Muscle of back (tissue), 13 donors: ENCODE results near the gene CXorf49. TPM values are rescaled to one million over a fixed set of nuclear protein-coding genes. Genes with fewer than 3 reads are reported as not detected.
"Not testable (repeated sequence)": the region's sequence is repeated elsewhere in the genome, so short reads cannot be mapped to it uniquely, and the experiment has no call there.

Experiments used
- DNase-seq, 3 donors: peaks; one replicate each; pipeline versions ENCODE4 v3.0.0 to v3.0.0-alpha.2; 2013
- long read RNA-seq, 9 donors: transcript quantifications; one replicate each; lab custom pipeline, GENCODE V29; 2026
- polyA plus RNA-seq, 10 donors: library from polyadenylated mRNA; unstranded; fragments of 120-200 nt; gene quantifications; one replicate each; pipeline ENCODE4 v1.2.1, GENCODE V29; 2013; ENCODE audit not compliant: insufficient read length in 10 of 10

CXorf49 gene
- under 1 TPM in 1 of 10 donors, not detected in 9; 0.19 TPM for polyA plus RNA-seq
- long read RNA-seq, donor 1 = 0 reads
- long read RNA-seq, donor 2 = 0 reads
- long read RNA-seq, donor 3 = 0 reads
- long read RNA-seq, donor 4 = 0 reads
- long read RNA-seq, donor 5 = 0 reads
- long read RNA-seq, donor 6 = 0 reads
- long read RNA-seq, donor 7 = 0 reads
- long read RNA-seq, donor 8 = 0 reads
- long read RNA-seq, donor 9 = 0 reads

GRCh38 chrX:71718185-71718584, at the start of gene CXorf49:
Gene CXorf49, minus strand, starts transcription at chrX:71718285. Its CDS starts 134 bp downstream, at chrX:71718151.
- not testable (repeated sequence) for DNase-seq

GRCh38 chrX:71767134-71767533, 49.0 kb upstream of the CXorf49 start:
- not testable (repeated sequence) for DNase-seq

- not testable (repeated sequence) for DNase-seq
These were observed 47.5 kb upstream of the CXorf49 start for GRCh38 chrX:71765613-71766012.

GRCh38 chrX:71764832-71765231, 46.7 kb upstream of the CXorf49 start:
- not testable (repeated sequence) for DNase-seq

GRCh38 chrX:71763049-71763448, 45.0 kb upstream of the CXorf49 start, which contains the start of gene CXorf49B:
Gene CXorf49B, plus strand, starts transcription at chrX:71763349. Its CDS starts 75 bp downstream, at chrX:71763424.
- DNase-seq = not testable (repeated sequence)

- not testable (repeated sequence) for DNase-seq
These were observed 42.7 kb upstream of the CXorf49 start for GRCh38 chrX:71760688-71761281.

- not testable (repeated sequence) for DNase-seq
These were observed 2.3 kb upstream of the CXorf49 start for GRCh38 chrX:71720289-71720886.

GRCh38 chrX:71719195-71719594, 1.1 kb upstream of the CXorf49 start:
- DNase-seq = not testable (repeated sequence)

- DNase-seq = not testable (repeated sequence)
These were observed 1.8 kb downstream of the CXorf49 start for GRCh38 chrX:71716323-71716722.

- DNase-seq = not testable (repeated sequence)
These were observed 2.5 kb downstream of the CXorf49 start for GRCh38 chrX:71715551-71715950.

GRCh38 chrX:71714064-71714463, 4.0 kb downstream of the CXorf49 start:
- not testable (repeated sequence) for DNase-seq

- DNase-seq = not testable (repeated sequence)
These were observed 15.2 kb downstream of the CXorf49 start for GRCh38 chrX:71702853-71703252.

GRCh38 chrX:71699023-71699344, 19.1 kb downstream of the CXorf49 start:
- DNase-seq = not testable (repeated sequence)

- not testable (repeated sequence) for DNase-seq
These were observed 19.6 kb downstream of the CXorf49 start for GRCh38 chrX:71698299-71699022.

GRCh38 chrX:71697466-71698298, 20.4 kb downstream of the CXorf49 start:
- not testable (repeated sequence) for DNase-seq

GRCh38 chrX:71696641-71697465, 21.2 kb downstream of the CXorf49 start:
- not testable (repeated sequence) for DNase-seq

GRCh38 chrX:71679575-71680207, 38.4 kb downstream of the CXorf49 start:
- no peak for DNase-seq

- DNase-seq = not testable (repeated sequence)
These were observed 40.9 kb downstream of the CXorf49 start for GRCh38 chrX:71677195-71677594.

- DNase-seq = not testable (repeated sequence)
These were observed 41.9 kb downstream of the CXorf49 start for GRCh38 chrX:71676068-71676795.
